HG03378 (cell line): ENCODE measurements around the gene THBD.

Source experiments
- ATAC-seq: cut with Tn5 transposase; IDR thresholded peaks from one replicate; pipeline ENCODE4 v1.9.1; 2021; ENCODE audit warnings: mild to moderate bottlenecking, moderate library complexity; ENCODE audit not compliant: unreplicated experiment

Gene THBD, protein sequence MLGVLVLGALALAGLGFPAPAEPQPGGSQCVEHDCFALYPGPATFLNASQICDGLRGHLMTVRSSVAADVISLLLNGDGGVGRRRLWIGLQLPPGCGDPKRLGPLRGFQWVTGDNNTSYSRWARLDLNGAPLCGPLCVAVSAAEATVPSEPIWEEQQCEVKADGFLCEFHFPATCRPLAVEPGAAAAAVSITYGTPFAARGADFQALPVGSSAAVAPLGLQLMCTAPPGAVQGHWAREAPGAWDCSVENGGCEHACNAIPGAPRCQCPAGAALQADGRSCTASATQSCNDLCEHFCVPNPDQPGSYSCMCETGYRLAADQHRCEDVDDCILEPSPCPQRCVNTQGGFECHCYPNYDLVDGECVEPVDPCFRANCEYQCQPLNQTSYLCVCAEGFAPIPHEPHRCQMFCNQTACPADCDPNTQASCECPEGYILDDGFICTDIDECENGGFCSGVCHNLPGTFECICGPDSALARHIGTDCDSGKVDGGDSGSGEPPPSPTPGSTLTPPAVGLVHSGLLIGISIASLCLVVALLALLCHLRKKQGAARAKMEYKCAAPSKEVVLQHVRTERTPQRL

GRCh38 chr20:23049201-23050075, at the start of gene THBD:
Gene THBD (minus strand): TSS chr20:23049672. CDS start chr20:23049504, 168 bp downstream.
- ATAC-seq = no peak

GRCh38 chr20:23097636-23098580, 48.4 kb upstream of the THBD start:
- ATAC-seq = no peak

GRCh38 chr20:23096986-23097520, 47.6 kb upstream of the THBD start:
- ATAC-seq = no peak

GRCh38 chr20:23096097-23096496, 46.6 kb upstream of the THBD start:
- ATAC-seq = no peak

GRCh38 chr20:23095499-23095898, 46.0 kb upstream of the THBD start:
- no peak for ATAC-seq

DNA sequence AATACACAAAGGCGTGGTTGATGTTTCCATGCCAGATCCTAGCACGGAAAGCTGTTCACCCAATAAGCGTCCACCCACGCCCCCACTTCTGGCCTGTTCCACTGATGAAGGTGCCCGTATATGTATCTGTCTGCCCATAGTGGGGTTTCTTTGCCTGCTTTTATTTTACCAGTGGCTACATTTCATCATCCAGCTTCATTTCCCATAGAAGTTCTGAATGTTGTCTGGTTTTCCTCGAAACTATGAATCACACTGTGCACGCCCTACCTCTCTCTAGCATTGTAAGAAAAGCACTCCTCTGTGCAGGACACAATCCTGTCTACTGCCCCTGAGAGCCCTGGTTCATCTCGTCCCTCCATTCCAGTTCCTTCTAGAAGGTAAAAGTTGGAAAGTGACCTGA, 45.5 kb upstream of the THBD start:
- ATAC-seq = no peak

DNA sequence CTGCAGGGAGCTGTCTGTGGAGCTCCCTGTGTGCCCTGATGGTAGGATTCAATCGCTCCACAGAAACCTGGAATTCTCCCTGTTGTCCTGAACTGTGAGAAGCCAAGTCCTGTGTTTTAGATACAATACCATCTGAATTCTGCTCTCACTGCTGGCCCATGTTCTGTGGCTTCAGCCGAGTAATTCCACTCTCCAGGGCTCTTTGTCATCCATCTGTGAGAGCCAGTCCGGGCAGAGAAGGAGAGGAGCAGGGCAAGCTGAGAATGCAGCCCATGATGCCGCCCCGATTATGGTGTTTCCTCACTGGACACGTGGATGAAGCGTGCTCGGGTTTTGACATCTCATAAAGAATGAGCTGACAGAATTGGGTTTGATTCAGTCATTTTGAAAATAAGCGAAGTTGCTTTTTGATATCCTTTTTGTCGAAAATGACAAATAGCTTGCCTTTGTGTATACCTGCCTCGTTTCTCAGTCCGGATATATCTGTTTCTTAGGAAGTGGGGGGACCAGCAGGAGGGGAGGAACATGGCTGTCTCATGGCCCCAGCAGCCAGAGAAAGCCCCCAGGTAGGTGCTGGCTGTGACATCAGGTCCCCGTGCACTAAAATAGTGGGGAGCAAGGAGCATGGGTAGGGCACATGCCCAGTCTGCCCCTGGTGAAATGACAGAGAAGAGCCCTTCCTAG, 44.9 kb upstream of the THBD start:
- no peak for ATAC-seq

DNA sequence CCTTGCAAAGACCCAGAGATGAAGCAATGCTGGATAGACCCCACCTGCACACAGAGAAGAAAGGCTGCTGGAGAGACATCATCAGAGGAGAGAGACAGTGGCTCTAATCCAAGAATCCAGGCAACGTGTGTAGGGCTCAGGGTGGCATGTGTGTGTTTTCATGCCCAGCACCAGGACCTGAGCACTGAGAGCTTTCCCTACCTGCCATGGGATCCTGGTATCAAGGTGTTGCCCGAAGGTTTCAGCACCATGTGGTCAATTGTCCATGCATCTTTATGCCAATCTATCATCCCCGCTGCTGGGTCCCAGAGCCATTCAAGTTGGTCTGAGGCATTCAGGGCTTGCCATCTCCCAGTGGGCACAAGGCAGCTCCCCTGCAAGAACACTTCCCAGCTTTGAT, 44.1 kb upstream of the THBD start:
- no peak for ATAC-seq

DNA sequence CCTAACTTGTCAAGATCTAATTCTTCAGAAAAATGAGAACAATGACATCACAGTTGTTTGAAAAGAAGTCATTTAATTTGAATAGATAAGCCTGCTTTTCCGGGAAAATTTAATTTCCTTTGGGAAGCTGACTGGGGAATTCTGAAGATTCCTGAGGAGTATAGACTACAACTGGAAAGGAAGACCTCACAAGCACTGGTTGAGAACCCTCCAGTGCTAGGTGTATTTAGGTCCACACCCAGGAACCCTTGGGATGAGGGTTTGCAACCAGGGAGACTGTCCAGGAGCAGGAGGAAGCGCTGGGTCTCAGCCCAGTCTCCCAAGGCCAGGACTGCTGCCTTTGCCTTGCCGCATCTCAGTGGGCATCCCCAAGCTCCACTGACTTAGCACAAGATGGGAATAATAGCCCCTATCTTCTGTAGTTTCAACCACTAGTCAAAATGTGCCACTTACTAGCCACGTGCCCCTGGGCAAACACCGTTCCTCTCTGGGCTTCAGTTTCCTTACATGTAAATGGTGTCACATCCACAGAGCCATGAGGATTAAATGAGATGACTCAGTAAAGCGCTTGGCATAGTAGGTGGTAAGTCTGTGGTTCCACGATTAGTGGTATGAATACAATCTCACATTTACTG, 43.5 kb upstream of the THBD start:
- no peak for ATAC-seq

DNA sequence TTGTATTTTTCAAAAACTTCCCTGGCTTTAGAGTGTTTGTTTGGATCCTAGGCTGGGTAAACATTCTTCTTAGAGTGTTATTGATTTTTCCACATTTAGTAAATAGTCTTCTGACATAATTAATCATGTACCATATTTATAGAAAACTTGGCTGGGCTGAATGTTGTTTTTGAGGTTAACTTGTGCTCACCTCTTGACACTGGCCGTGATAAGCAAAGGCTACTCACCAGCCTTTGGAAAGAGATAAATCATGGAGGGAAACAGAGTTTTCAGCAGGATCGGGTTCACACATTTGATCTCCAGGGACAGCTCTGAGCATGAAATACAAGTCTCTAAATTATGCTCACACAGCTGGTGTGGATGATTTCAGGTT, 42.9 kb upstream of the THBD start:
- no peak for ATAC-seq

GRCh38 chr20:23091721-23092383, 42.4 kb upstream of the THBD start:
- no peak for ATAC-seq

GRCh38 chr20:23090878-23091277, 41.4 kb upstream of the THBD start:
- no peak for ATAC-seq

DNA sequence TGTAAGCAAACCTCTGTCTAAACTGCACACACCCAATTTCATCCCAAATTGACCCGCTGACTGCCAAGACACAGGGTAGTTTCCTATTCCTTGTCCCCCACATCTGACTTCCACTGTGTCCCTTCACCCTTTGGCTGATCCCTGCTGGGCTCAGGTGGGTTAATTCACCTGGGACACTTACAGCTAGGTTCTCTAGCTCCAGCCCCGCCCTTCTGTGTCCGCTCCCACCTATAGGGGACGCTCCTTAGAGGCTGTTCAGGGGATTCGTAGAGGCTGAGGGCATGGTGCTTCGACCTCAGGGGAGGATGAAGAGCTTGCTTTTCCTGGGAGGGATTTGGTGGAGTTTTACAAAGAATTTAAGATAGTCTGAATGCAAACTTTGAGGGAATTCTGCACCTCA, 40.7 kb upstream of the THBD start:
- ATAC-seq = no peak

GRCh38 chr20:23088866-23089265, 39.4 kb upstream of the THBD start:
- ATAC-seq = no peak

GRCh38 chr20:23087587-23088251, 38.2 kb upstream of the THBD start:
- ATAC-seq = no peak

GRCh38 chr20:23086931-23087411, 37.5 kb upstream of the THBD start:
- no peak for ATAC-seq

DNA sequence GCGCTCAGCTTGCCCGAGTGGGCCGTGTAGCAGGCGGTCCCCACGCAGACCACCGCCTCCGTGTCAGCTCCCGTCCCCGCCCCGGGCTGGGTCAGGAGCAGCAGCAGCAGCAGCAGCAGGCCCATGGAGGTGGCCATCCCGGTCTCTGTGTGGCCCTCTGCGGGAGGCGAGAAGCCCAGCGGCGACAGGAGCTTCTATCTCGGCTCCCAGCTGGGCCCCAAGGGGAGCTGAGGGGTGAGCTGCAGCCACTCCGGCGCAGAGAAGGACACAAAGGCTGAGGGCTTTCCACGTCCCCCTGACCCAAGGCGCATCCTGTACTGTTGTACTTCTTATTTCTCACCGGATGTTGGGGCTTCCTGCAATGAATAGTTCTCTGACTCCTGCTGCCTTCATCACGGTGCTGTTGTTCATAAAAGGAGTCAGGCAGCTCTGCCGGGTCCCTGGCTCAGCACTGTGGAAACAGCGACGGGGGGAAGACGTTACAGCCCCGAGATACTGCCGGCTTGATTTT, 36.6 kb upstream of the THBD start, which contains the start of gene CD93:
Gene CD93, minus strand, starts transcription at position 269 of the 511 bp plus-strand sequence. Its CDS starts 132 bp downstream, at position 137.
- peak; percentile 59 for ATAC-seq
